Ishikawa (cell line): ENCODE results near the gene PLAGL2.

Source experiments
- CEBPB ChIP-seq: IDR thresholded peaks from 2 replicates; pipeline ENCODE4 v1.6.1; 2012
- CREB1 ChIP-seq: IDR thresholded peaks from 2 replicates; pipeline ENCODE4 v1.6.1; 2012; ENCODE audit warnings: low read depth
- EGR1 ChIP-seq: IDR thresholded peaks from 2 replicates; pipeline ENCODE4 v1.6.1; 2012
- EP300 ChIP-seq: IDR thresholded peaks from 2 replicates; pipeline ENCODE4 v1.6.1; 2012; ENCODE audit warnings: borderline replicate concordance
- FOXM1 ChIP-seq: IDR thresholded peaks from 2 replicates; pipeline ENCODE4 v1.6.1; 2012; ENCODE audit warnings: low read depth, borderline replicate concordance
- RAD21 ChIP-seq: IDR thresholded peaks from 2 replicates; pipeline ENCODE4 v1.6.1; 2012; ENCODE audit warnings: low read depth
- TAF1 ChIP-seq: IDR thresholded peaks from 2 replicates; pipeline ENCODE4 v1.6.1; 2012; ENCODE audit warnings: low read depth, mild to moderate bottlenecking
- TEAD4 ChIP-seq: IDR thresholded peaks from 2 replicates; pipeline ENCODE4 v1.6.1; 2012
- YY1 ChIP-seq: IDR thresholded peaks from 2 replicates; pipeline ENCODE4 v1.6.1; 2012; ENCODE audit warnings: low read depth
- TF ChIP-seq, protein P1 (sequence below): IDR thresholded peaks from 2 replicates; pipeline ENCODE4 v1.6.1; 2012
- TF ChIP-seq, protein P2 (sequence below): IDR thresholded peaks from 2 replicates; pipeline ENCODE4 v1.6.1; 2012; ENCODE audit warnings: low read depth, mild to moderate bottlenecking
- TF ChIP-seq, protein P3 (sequence below): IDR thresholded peaks from 2 replicates; pipeline ENCODE4 v1.6.1; 2012

DNA sequence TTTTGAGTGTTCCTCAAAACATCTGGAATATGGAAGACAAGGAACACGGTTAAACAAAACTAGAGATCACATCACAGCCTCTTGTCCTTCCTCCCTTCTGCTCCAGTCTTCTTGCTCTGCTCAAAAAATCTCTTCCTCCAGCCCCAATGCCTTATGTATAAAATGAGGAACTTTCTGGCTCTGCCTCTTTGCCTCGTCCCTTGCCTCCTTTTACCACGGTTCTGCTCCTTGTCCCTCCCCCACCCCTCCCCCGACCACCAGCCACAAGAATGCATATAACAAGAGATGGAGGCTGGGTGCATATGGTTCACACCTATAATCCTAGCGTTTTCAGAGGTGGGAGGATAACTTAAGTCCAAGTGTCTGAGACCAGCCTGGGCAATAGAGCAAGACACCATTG, 43.6 kb downstream of the PLAGL2 start:
- TF ChIP-seq CREB1 (no peak), EP300 (no peak), TAF1 (no peak), RAD21 (no peak), FOXM1 (no peak), EGR1 (no peak), TEAD4 (no peak), YY1 (no peak), CEBPB (no peak)
- TF ChIP-seq, protein P1, sequence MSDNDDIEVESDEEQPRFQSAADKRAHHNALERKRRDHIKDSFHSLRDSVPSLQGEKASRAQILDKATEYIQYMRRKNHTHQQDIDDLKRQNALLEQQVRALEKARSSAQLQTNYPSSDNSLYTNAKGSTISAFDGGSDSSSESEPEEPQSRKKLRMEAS = no peak
- TF ChIP-seq, protein P2, sequence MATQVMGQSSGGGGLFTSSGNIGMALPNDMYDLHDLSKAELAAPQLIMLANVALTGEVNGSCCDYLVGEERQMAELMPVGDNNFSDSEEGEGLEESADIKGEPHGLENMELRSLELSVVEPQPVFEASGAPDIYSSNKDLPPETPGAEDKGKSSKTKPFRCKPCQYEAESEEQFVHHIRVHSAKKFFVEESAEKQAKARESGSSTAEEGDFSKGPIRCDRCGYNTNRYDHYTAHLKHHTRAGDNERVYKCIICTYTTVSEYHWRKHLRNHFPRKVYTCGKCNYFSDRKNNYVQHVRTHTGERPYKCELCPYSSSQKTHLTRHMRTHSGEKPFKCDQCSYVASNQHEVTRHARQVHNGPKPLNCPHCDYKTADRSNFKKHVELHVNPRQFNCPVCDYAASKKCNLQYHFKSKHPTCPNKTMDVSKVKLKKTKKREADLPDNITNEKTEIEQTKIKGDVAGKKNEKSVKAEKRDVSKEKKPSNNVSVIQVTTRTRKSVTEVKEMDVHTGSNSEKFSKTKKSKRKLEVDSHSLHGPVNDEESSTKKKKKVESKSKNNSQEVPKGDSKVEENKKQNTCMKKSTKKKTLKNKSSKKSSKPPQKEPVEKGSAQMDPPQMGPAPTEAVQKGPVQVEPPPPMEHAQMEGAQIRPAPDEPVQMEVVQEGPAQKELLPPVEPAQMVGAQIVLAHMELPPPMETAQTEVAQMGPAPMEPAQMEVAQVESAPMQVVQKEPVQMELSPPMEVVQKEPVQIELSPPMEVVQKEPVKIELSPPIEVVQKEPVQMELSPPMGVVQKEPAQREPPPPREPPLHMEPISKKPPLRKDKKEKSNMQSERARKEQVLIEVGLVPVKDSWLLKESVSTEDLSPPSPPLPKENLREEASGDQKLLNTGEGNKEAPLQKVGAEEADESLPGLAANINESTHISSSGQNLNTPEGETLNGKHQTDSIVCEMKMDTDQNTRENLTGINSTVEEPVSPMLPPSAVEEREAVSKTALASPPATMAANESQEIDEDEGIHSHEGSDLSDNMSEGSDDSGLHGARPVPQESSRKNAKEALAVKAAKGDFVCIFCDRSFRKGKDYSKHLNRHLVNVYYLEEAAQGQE = no peak
- TF ChIP-seq, protein P3, sequence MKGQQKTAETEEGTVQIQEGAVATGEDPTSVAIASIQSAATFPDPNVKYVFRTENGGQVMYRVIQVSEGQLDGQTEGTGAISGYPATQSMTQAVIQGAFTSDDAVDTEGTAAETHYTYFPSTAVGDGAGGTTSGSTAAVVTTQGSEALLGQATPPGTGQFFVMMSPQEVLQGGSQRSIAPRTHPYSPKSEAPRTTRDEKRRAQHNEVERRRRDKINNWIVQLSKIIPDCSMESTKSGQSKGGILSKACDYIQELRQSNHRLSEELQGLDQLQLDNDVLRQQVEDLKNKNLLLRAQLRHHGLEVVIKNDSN = no peak
